Measurements from ENCODE around the gene GABRD.
"Not testable (repeated sequence)": the region's sequence is repeated elsewhere in the genome, so short reads cannot be mapped to it uniquely, and the experiment has no call there.

The GABRD gene, protein sequence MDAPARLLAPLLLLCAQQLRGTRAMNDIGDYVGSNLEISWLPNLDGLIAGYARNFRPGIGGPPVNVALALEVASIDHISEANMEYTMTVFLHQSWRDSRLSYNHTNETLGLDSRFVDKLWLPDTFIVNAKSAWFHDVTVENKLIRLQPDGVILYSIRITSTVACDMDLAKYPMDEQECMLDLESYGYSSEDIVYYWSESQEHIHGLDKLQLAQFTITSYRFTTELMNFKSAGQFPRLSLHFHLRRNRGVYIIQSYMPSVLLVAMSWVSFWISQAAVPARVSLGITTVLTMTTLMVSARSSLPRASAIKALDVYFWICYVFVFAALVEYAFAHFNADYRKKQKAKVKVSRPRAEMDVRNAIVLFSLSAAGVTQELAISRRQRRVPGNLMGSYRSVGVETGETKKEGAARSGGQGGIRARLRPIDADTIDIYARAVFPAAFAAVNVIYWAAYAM

GRCh38 chr1:2019172-2019543 lies at the start of gene GABRD:
Gene GABRD, plus strand, starts transcription at chr1:2019345. Its CDS starts 79 bp downstream, at chr1:2019424.
- no peak within 1 kb of the TSS for H3K27ac ChIP-seq
- DNase-seq (ENCODE audit: low read depth, low spot score) = no peak

DNA sequence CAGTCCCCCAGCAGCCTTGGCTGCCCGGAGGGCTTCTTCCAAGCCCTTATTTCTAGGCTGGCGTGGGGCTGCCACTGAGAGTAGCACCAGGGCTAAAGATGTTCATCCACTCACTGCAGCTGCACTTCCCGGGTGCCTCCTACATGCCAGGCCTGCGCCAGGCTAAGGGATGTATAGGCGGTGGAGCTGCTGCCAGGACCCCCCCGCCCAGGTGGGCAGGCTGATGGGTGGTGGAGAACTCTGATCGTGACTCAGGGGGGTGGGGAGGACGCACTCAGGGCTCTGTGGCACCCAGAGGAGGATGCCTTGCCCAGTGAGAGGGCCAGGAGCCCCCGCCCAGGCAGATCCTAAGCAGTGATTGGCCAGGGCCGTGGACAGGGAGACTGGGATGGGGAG lies 49.6 kb upstream of the GABRD start:
- no peak for DNase-seq (ENCODE audit: low read depth, low spot score)
- peak overlapping the region; percentile 52 for H3K27ac ChIP-seq

GRCh38 chr1:1969953-1970716 lies 49.0 kb upstream of the GABRD start:
- no peak overlapping the region for H3K27ac ChIP-seq
- DNase-seq (ENCODE audit: low read depth, low spot score) = no peak

- DNase-seq (ENCODE audit: low read depth, low spot score) = no peak
- no peak overlapping the region for H3K27ac ChIP-seq
Observed at GRCh38 chr1:1971017-1971416, 48.1 kb upstream of the GABRD start.

DNA sequence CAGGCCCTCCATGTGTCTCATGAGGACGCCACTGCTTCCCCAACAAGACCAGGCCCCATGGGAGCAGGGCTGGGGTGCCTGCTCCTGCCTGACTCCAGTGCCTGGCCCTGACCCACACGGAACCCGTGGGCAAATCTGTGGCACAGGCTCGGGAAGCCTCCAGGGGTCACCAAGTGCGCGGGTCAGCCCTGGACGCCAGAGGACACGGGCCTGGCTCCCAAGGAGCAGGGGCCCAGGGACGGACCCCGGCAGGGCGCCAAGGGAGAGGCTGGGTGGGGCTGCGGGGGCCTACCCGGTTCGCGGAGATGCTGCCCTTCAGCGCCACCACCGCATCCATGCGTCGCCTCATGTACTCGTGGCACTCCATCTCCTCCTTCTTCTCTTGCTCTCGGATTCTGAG lies 47.5 kb upstream of the GABRD start:
- DNase-seq (ENCODE audit: low read depth, low spot score) = no peak
- H3K27ac ChIP-seq = no peak overlapping the region

DNA sequence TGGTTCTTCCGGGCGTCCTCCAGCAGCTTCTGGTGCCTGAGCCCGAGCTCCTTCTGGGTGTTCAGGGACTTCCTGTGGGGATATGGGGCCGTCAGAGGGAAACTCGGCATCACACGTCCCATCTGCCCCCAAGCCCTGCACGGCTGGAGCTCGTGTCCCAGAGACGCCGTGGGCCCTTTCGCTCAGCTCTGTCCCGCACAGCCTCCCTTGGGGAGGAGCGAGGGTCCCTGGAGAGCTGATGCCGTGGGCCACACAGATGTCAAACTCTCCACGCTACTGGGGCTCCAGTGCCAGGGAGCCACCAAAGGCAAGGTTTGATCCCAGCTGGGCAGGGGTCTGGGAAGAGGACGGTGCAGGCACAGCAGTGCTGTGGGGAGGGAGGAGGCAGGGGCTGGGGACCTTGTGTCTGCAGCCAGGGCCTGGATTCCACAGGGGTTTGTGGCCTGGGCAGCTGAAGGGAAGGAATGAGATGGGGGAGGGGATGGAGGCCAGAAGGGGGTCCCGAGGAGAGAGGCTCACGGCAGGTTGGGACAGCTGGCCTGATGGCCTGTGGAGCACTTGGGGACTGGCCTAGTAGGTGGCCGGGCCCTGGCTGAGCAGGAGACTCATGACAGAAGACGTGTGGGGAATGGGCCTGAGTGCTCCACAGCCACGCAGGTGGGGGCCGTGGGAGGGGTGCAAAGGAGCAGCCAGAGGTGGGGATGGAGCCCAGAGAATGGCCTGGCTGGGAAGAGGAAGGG lies 46.0 kb upstream of the GABRD start:
- no peak overlapping the region for H3K27ac ChIP-seq
- DNase-seq (ENCODE audit: low read depth, low spot score) = no peak

- no peak overlapping the region for H3K27ac ChIP-seq
Observed at GRCh38 chr1:1973716-1974642, 45.2 kb upstream of the GABRD start.

GRCh38 chr1:1974834-1975233 lies 44.3 kb upstream of the GABRD start:
- DNase-seq (ENCODE audit: low read depth, low spot score) = no peak
- H3K27ac ChIP-seq = no peak overlapping the region

More at GRCh38 chr1:1973716-1974642, 45.2 kb upstream of the GABRD start:
- DNase-seq (ENCODE audit: low read depth, low spot score) = no peak

DNA sequence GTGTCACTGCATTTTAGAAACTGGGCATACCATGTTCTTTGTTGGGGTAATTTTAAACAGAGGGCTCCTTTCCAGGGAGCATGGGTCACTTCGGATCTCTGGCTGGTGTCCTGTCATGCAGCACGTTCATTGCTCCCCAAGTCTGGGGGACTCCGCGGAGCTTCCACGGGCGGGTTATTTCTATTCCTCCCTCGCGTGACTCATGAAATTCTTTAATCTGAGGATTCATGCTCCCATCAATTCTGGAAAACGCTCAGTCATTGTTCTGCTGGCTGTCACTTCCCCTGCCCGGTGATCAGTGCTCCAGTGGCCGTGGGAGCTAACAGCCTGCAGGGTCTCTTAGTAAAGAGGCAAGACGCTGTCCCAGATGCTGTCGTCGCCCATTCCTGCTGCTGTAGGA lies 43.6 kb upstream of the GABRD start:
- DNase-seq (ENCODE audit: low read depth, low spot score) = no peak
- H3K27ac ChIP-seq = no peak overlapping the region

- no peak for DNase-seq (ENCODE audit: low read depth, low spot score)
- H3K27ac ChIP-seq = no peak overlapping the region
Observed at GRCh38 chr1:1976031-1976430, 43.1 kb upstream of the GABRD start.

DNA sequence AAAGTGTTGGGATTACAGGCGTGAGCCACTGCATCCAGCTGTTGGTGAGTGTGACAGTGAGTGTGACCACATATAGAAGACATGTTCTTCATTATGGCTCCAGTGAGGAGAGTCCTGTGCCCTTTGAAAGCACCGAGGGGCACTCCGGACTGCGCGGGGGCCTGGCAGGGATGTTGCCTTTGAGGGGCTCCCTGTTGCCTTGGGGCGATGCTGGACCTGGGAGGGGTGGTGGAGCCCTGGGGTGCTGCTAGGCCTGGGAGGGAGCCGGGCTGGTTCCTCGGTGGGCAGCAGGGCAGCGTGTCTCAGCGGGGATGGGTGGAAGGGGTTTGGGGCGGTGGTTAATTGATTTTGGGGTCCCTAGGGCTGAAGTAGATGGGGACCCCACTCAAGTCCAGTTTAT lies 41.0 kb upstream of the GABRD start:
- DNase-seq (ENCODE audit: low read depth, low spot score) = no peak

DNA sequence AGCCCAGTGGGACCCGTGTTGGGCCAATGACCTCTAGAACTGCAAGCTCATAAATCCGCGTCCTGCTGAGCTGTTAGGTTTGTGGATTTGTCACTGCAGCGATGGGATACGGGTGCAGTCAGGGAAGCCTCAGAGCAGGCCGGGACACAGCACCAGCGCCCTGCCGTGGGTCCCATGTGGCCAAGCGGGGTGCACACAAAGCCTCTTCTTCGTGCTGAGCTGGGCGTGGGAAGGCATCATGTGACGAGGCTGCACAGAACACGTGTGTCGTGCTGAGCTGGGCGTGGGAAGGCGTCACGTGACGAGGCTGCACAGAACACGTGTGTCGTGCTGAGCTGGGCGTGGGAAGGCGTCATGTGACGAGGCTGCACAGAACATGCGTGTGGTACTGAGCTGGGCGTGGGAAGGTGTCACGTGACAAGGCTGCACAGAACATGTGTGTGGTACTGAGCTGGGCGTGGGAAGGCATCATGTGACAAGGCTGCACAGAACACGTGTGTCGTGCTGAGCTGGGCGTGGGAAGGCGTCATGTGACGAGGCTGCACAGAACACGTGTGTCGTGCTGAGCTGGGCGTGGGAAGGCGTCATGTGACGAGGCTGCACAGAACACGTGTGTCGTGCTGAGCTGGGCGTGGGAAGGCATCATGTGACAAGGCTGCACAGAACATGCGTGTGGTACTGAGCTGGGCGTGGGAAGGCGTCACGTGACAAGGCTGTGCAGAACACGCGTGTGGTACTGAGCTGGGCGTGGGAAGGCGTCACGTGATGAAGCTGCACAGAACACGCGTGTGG lies 40.3 kb upstream of the GABRD start:
- not testable (repeated sequence) for DNase-seq (ENCODE audit: low read depth, low spot score)

More for the DNA sequence above, 41.0 kb upstream of the GABRD start:
- no peak overlapping the region for H3K27ac ChIP-seq

DNA sequence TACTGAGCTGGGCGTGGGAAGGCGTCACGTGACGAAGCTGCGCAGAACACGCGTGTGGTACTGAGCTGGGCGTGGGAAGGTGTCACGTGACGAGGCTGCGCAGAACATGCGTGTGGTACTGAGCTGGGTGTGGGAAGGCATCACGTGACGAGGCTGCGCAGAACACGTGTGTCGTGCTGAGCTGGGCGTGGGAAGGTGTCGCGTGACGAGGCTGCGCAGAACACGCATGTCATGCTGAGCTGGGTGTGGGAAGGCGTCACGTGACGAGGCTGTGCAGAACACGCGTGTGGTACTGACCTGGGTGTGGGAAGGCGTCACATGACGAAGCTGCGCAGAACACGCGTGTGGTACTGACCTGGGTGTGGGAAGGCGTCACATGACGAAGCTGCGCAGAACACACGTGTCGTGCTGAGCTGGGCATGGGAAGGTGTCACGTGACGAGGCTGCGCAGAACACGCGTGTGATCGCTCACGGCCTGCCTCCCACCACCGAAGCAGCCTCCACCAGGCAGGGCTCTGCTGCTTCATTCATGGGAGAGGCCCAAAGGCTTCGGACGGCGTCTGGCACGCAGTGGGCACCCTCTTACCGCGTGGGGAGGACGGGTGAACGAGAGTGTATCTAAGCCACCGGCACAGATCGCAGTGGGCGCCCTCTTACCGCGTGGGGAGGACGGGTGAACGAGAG lies 39.5 kb upstream of the GABRD start:
- H3K27ac ChIP-seq = no peak overlapping the region
- no peak for DNase-seq (ENCODE audit: low read depth, low spot score)

More for the DNA sequence above, 40.3 kb upstream of the GABRD start:
- not testable (repeated sequence) for H3K27ac ChIP-seq

DNA sequence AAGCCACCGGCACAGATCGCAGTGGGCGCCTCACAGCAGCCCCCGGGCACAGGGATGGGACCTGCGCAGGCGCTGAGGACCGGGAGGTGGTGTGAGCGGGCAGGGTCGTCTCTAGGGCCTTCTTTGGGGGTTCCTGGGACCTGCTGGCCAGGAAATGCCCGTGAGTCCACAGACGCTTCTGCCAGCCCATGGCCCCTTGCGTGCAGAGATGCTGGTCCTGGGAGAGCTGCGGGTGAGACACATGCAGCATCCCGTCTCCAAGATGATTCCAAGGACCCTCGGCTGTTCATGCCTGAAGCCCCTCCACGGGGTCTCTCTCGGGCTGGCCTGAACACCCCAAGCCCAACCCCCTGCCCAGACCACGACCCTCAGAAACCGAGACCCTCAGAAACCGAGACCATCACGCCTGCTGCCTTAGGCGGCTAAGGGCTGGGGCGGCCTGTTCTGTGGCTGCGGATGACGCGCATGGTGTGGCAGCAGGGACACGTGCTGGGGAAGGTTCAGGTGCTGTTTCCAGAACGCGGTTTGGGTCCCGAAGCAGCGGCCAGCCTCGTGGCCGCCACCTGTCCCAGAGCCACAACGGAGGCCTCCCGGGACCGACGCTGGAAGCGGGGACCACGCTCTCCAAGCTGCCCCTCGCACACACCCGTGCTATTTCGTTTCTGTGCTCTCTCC lies 38.5 kb upstream of the GABRD start:
- DNase-seq (ENCODE audit: low read depth, low spot score) = no peak

GRCh38 chr1:1981142-1981500 lies 38.0 kb upstream of the GABRD start:
- H3K27ac ChIP-seq = no peak overlapping the region
- DNase-seq (ENCODE audit: low read depth, low spot score) = no peak

More for the DNA sequence above, 38.5 kb upstream of the GABRD start:
- H3K27ac ChIP-seq = no peak overlapping the region

- not testable (repeated sequence) for H3K27ac ChIP-seq; DNase-seq (ENCODE audit: low read depth, low spot score)
Observed at GRCh38 chr1:1981631-1982327, 37.4 kb upstream of the GABRD start.

Measured in epithelial cell of prostate (primary cell).